GM12878 (cell line): Measurements from ENCODE around the gene IL17B. TPM values are rescaled to one million over a fixed set of nuclear protein-coding genes. Genes with fewer than 3 reads are reported as not detected.

ENCODE experiments used
- HCFC1 ChIP-seq: fragments of 150-350 bp; IDR thresholded peaks from 2 replicates; pipeline ENCODE4 v1.6.1; 2014; ENCODE audit warnings: low read length
- HDAC2 ChIP-seq: fragments of 200-600 bp; sonication (generic); IDR thresholded peaks from 2 replicates; pipeline ENCODE4 v1.6.1; 2017
- IRF5 ChIP-seq: fragments of 450-650 bp; IDR thresholded peaks from 2 replicates; pipeline ENCODE4 v1.6.1; 2017; ENCODE audit warnings: borderline replicate concordance
- RBBP5 ChIP-seq: fragments of 200-600 bp; sonication (generic); conservative IDR thresholded peaks from 2 replicates; pipeline ENCODE4 v1.6.1; 2016
- SMAD1 ChIP-seq: fragments of 450-650 bp; IDR thresholded peaks from 2 replicates; pipeline ENCODE4 v1.6.1; 2018; ENCODE audit warnings: mild to moderate bottlenecking, low read depth; ENCODE audit not compliant: partially characterized antibody
- SMAD5 ChIP-seq: IDR thresholded peaks from 2 replicates; pipeline ENCODE4 v1.6.1; 2016; ENCODE audit warnings: antibody characterized with exemption, low read depth
- SUZ12 ChIP-seq: fragments of 200-600 bp; sonication (generic); IDR thresholded peaks from one replicate; pipeline ENCODE4 v1.6.1; 2018; ENCODE audit warnings: antibody characterized with exemption, mild to moderate bottlenecking; ENCODE audit not compliant: unreplicated experiment
- TCF12 ChIP-seq: IDR thresholded peaks from 2 replicates; pipeline ENCODE4 v1.6.1; 2011; ENCODE audit warnings: low read depth, mild to moderate bottlenecking, low read length
- ZNF207 ChIP-seq: fragments of 450-650 bp; IDR thresholded peaks from 2 replicates; pipeline ENCODE4 v1.6.1; 2014; ENCODE audit warnings: antibody characterized with exemption, mild to moderate bottlenecking, borderline replicate concordance
- ZZZ3 ChIP-seq: IDR thresholded peaks from 2 replicates; pipeline ENCODE4 v1.6.1; 2011; ENCODE audit warnings: low read depth; ENCODE audit not compliant: control insufficient read depth, insufficient read length
- polyA plus RNA-seq, 11 experiments: library from polyadenylated mRNA; depleted of rRNA in 4 of 11; unstranded in 6 of 11; stranded (reverse) in 5 of 11; fragments of >200 nt; fragmentation: Nextera tagmentation in 4 of 11; fragmentation: Illumina TruSeq in 1 of 11; extraction: Ambion mirVana in 4 of 11; extraction: Trizol in 1 of 11; gene quantifications; 1 replicate in 1 of 11; 2 replicates in 10 of 11; pipeline versions ENCODE4 v1.2.1 to v1.2.3, GENCODE V29; 2011 to 2016; ENCODE audit warnings: inconsistent platforms in 2 of 11, missing spikeins in 2 of 11, low read depth in 1 of 11
- total RNA-seq, 4 experiments: library from RNA; depleted of rRNA in 3 of 4; stranded (reverse); fragments of >200 nt in 3 of 4; fragmentation: Illumina TruSeq in 1 of 4; extraction: Trizol in 1 of 4; gene quantifications; 2 replicates each; pipeline versions ENCODE4 v1.2.1 to v1.2.3, GENCODE V29; 2013 to 2021
- TF ChIP-seq, protein P1 (sequence below): fragments of 450-650 bp; IDR thresholded peaks from 2 replicates; pipeline ENCODE4 v1.6.1; 2018; ENCODE audit warnings: mild to moderate bottlenecking, low read depth, moderate library complexity; ENCODE audit not compliant: partially characterized antibody
- TF ChIP-seq, protein P2 (sequence below): fragments of 450-650 bp; IDR thresholded peaks from 2 replicates; pipeline ENCODE4 v1.6.1; 2018; ENCODE audit warnings: borderline replicate concordance, mild to moderate bottlenecking; ENCODE audit not compliant: partially characterized antibody

The IL17B gene
- total and polyA plus RNA-seq, 10 of the 15 experiments (the other 5 are each of a cell fraction or from before 2014, with no cell fraction given) = not detected

GRCh38 chr5:149349382-149349781 is 29.7 kb downstream of the IL17B start (continued):
- TF ChIP-seq, protein P1, sequence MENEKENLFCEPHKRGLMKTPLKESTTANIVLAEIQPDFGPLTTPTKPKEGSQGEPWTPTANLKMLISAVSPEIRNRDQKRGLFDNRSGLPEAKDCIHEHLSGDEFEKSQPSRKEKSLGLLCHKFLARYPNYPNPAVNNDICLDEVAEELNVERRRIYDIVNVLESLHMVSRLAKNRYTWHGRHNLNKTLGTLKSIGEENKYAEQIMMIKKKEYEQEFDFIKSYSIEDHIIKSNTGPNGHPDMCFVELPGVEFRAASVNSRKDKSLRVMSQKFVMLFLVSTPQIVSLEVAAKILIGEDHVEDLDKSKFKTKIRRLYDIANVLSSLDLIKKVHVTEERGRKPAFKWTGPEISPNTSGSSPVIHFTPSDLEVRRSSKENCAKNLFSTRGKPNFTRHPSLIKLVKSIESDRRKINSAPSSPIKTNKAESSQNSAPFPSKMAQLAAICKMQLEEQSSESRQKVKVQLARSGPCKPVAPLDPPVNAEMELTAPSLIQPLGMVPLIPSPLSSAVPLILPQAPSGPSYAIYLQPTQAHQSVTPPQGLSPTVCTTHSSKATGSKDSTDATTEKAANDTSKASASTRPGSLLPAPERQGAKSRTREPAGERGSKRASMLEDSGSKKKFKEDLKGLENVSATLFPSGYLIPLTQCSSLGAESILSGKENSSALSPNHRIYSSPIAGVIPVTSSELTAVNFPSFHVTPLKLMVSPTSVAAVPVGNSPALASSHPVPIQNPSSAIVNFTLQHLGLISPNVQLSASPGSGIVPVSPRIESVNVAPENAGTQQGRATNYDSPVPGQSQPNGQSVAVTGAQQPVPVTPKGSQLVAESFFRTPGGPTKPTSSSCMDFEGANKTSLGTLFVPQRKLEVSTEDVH = no peak
- no peak for TF ChIP-seq SMAD5
- TF ChIP-seq SUZ12 = no peak
- TF ChIP-seq, protein P2, sequence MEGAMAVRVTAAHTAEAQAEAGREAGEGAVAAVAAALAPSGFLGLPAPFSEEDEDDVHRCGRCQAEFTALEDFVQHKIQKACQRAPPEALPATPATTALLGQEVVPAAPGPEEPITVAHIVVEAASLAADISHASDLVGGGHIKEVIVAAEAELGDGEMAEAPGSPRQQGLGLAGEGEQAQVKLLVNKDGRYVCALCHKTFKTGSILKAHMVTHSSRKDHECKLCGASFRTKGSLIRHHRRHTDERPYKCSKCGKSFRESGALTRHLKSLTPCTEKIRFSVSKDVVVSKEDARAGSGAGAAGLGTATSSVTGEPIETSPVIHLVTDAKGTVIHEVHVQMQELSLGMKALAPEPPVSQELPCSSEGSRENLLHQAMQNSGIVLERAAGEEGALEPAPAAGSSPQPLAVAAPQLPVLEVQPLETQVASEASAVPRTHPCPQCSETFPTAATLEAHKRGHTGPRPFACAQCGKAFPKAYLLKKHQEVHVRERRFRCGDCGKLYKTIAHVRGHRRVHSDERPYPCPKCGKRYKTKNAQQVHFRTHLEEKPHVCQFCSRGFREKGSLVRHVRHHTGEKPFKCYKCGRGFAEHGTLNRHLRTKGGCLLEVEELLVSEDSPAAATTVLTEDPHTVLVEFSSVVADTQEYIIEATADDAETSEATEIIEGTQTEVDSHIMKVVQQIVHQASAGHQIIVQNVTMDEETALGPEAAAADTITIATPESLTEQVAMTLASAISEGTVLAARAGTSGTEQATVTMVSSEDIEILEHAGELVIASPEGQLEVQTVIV = no peak
- no peak for TF ChIP-seq RBBP5
- TF ChIP-seq TCF12 = no peak
- TF ChIP-seq ZZZ3 = no peak
- TF ChIP-seq HCFC1 = no peak
- no peak for TF ChIP-seq IRF5
- TF ChIP-seq SMAD1 = no peak
- TF ChIP-seq ZNF207 = no peak
- no peak for TF ChIP-seq HDAC2
